SH-SY5Y (cell line): ENCODE results near the gene HYCC1.

Source experiments
- GATA2 ChIP-seq: IDR thresholded peaks from 2 replicates; pipeline ENCODE4 v1.6.1; 2011; ENCODE audit warnings: mild to moderate bottlenecking, low read depth, low read length
- GATA3 ChIP-seq: IDR thresholded peaks from 2 replicates; pipeline ENCODE4 v1.6.1; 2011; ENCODE audit warnings: low read depth, mild to moderate bottlenecking, low read length, moderate library complexity

- TF ChIP-seq GATA2 (no peak), GATA3 (no peak)
Measured at GRCh38 chr7:22998519-22998896, 15.4 kb downstream of the HYCC1 start.
